ENCODE data around the gene ARID3B.

Gene ARID3B

GRCh38 chr15:74610302-74610951 lies 69.4 kb downstream of the ARID3B start:
- Histone ChIP-seq H3K4me3 (ENCODE audit: insufficient read depth, low read depth, low read length, poor library complexity, severe bottlenecking) (no peak overlapping the region), H3K9me3 (ENCODE audit: control insufficient read depth, low read length) (no peaks in the 10 kb centered on the region), H3K36me3 (ENCODE audit: control insufficient read depth, insufficient read depth, low read length) (no peaks in the 10 kb centered on the region), H3K27me3 (replicated peaks; ENCODE audit: control insufficient read depth, insufficient read depth, low read length, poor library complexity, severe bottlenecking) (no peaks in the 10 kb centered on the region), H3K4me1 (ENCODE audit: control insufficient read depth, insufficient read depth, low read length, poor library complexity, severe bottlenecking) (peaks cover 5% of the 10 kb centered on the region), H3K27ac (ENCODE audit: insufficient read depth, low read length, poor library complexity, severe bottlenecking) (no peak overlapping the region)
- no peak for DNase-seq

- Histone ChIP-seq H3K36me3 (ENCODE audit: control insufficient read depth, insufficient read depth, low read length) (no peaks in the 10 kb centered on the region), H3K9me3 (ENCODE audit: control insufficient read depth, low read length) (no peaks in the 10 kb centered on the region), H3K4me1 (ENCODE audit: control insufficient read depth, insufficient read depth, low read length, poor library complexity, severe bottlenecking) (peaks cover 5% of the 10 kb centered on the region), H3K27me3 (replicated peaks; ENCODE audit: control insufficient read depth, insufficient read depth, low read length, poor library complexity, severe bottlenecking) (no peaks in the 10 kb centered on the region), H3K4me3 (ENCODE audit: insufficient read depth, low read depth, low read length, poor library complexity, severe bottlenecking) (no peak overlapping the region), H3K27ac (ENCODE audit: insufficient read depth, low read length, poor library complexity, severe bottlenecking) (no peak overlapping the region)
- DNase-seq: no peak
Measured at GRCh38 chr15:74611341-74611740, 70.3 kb downstream of the ARID3B start.

DNA sequence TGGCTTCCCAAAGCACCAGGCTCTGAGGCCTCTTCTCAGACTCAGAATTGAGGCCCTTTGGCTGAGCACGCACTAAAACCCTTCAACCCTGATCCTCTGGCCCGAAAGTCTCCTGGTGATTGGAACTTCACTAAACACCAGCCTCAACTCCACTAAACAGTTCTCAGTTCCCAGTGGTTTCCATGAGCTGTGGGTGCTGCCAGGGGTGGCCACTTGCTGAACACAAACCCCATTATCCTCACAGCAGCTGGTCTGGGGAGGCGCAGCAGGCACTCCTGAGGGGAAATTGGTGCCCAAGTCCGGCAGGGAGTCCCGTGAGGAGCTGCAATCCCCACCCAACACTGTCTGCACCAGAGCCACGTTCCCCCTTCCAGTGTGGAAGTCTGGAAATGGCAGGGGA lies 70.8 kb downstream of the ARID3B start:
- no peaks in the 10 kb centered on the region for H3K36me3 ChIP-seq (ENCODE audit: control insufficient read depth, insufficient read depth, low read length)
- peaks cover 9% of the 10 kb centered on the region for H3K4me1 ChIP-seq (ENCODE audit: control insufficient read depth, insufficient read depth, low read length, poor library complexity, severe bottlenecking)
- H3K9me3 ChIP-seq (ENCODE audit: control insufficient read depth, low read length): no peaks in the 10 kb centered on the region
- H3K4me3 ChIP-seq (ENCODE audit: insufficient read depth, low read depth, low read length, poor library complexity, severe bottlenecking): no peak overlapping the region
- no peaks in the 10 kb centered on the region for H3K27me3 ChIP-seq (replicated peaks; ENCODE audit: control insufficient read depth, insufficient read depth, low read length, poor library complexity, severe bottlenecking)
- no peak for DNase-seq
- no peak overlapping the region for H3K27ac ChIP-seq (ENCODE audit: insufficient read depth, low read length, poor library complexity, severe bottlenecking)

- no peak for DNase-seq
- Histone ChIP-seq H3K27me3 (replicated peaks; ENCODE audit: control insufficient read depth, insufficient read depth, low read length, poor library complexity, severe bottlenecking) (no peaks in the 10 kb centered on the region), H3K36me3 (ENCODE audit: control insufficient read depth, insufficient read depth, low read length) (no peaks in the 10 kb centered on the region), H3K9me3 (ENCODE audit: control insufficient read depth, low read length) (no peaks in the 10 kb centered on the region), H3K4me3 (ENCODE audit: insufficient read depth, low read depth, low read length, poor library complexity, severe bottlenecking) (no peak overlapping the region), H3K27ac (ENCODE audit: insufficient read depth, low read length, poor library complexity, severe bottlenecking) (no peak overlapping the region), H3K4me1 (ENCODE audit: control insufficient read depth, insufficient read depth, low read length, poor library complexity, severe bottlenecking) (peaks cover 13% of the 10 kb centered on the region)
Measured at GRCh38 chr15:74612677-74613076, 71.7 kb downstream of the ARID3B start.

- Histone ChIP-seq H3K27me3 (replicated peaks; ENCODE audit: control insufficient read depth, insufficient read depth, low read length, poor library complexity, severe bottlenecking) (no peaks in the 10 kb centered on the region), H3K4me1 (ENCODE audit: control insufficient read depth, insufficient read depth, low read length, poor library complexity, severe bottlenecking) (peaks cover 13% of the 10 kb centered on the region), H3K36me3 (ENCODE audit: control insufficient read depth, insufficient read depth, low read length) (no peaks in the 10 kb centered on the region), H3K4me3 (ENCODE audit: insufficient read depth, low read depth, low read length, poor library complexity, severe bottlenecking) (no peak overlapping the region), H3K27ac (ENCODE audit: insufficient read depth, low read length, poor library complexity, severe bottlenecking) (no peak overlapping the region), H3K9me3 (ENCODE audit: control insufficient read depth, low read length) (no peaks in the 10 kb centered on the region)
- no peak for DNase-seq
Measured at GRCh38 chr15:74613089-74613952, 72.3 kb downstream of the ARID3B start.

DNA sequence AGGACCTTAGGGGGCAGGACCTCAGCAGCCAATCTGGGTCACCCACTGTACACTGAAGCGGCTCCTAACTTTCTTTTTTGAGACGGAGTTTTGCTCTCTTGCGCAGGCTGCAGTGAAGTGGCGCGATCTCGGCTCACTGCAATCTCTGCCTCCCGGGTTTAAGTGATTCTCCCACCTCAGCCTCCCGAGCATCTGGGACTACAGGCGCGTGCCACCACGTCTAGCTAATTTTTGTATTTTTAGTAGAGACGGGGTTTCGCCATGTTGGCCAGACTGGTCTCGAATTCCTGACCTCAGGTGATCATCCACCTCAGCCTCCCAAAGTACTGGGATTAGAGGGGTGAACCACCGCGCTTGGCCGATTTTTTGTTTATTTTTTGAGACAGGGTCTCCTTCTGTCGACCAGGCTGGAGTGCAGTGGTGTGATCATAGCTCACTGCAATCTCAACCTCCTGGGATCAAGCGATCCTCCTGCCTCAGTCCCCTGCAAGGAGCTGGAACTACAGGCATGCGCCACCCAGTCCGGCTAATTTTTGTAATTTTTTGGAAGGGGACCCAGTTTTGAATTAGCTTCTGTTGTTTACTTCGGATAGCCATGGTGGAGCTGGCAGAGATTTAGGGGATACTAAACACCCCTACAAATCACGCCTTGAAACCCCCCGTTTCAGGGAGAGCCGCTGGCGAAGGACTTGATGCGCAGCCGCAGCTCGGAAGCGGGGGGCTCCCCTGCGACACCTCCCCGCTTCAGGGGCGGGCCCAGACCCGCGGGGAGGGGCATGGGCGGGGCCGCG lies 73.1 kb downstream of the ARID3B start:
- Histone ChIP-seq H3K4me3 (ENCODE audit: insufficient read depth, low read depth, low read length, poor library complexity, severe bottlenecking) (peak overlapping the region; percentile 37), H3K27ac (ENCODE audit: insufficient read depth, low read length, poor library complexity, severe bottlenecking) (peak overlapping the region; percentile 98), H3K9me3 (ENCODE audit: control insufficient read depth, low read length) (no peaks in the 10 kb centered on the region), H3K4me1 (ENCODE audit: control insufficient read depth, insufficient read depth, low read length, poor library complexity, severe bottlenecking) (peaks cover 18% of the 10 kb centered on the region), H3K27me3 (replicated peaks; ENCODE audit: control insufficient read depth, insufficient read depth, low read length, poor library complexity, severe bottlenecking) (no peaks in the 10 kb centered on the region), H3K36me3 (ENCODE audit: control insufficient read depth, insufficient read depth, low read length) (peaks cover 4% of the 10 kb centered on the region)
- DNase-seq: no peak

DNA sequence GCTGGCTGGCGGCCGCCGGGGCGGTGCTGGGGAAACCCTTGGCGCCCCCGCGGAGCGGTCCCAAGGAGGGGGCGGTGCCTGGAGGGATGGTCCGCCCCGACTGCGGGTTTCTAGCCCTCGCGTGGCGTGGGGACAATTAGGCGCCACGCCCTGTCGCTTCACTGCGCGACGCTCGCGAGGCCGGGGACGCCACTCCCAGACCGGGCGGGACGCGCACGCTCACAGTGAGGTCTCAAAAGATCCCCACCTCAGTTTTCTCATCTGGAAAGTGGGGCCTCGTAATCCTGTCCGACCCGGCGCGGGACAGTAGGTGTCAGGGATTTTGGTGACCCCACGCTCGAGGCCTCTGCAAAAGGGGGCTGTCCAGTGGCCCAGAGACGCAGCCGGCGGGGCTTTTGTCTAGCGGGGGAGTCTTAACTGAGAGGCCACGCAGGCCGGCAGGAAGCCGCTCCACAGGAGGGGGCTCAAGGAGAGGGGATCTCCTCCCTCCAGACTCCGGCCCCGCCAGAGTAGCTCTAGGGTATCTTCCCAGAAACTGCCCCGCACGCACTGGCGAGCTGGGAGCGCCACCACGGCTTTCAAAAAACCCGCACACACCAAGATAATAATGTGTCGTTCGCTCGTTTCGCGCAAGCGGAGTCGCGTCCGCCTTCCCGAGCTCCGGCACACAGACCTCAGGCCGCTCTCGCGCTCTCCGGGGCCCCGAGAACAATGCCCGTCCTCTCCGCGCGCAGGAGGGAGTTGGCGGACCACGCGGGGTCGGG lies 73.9 kb downstream of the ARID3B start:
- Histone ChIP-seq H3K27ac (ENCODE audit: insufficient read depth, low read length, poor library complexity, severe bottlenecking) (peak overlapping the region; percentile 98), H3K4me3 (ENCODE audit: insufficient read depth, low read depth, low read length, poor library complexity, severe bottlenecking) (peak overlapping the region; percentile 94), H3K9me3 (ENCODE audit: control insufficient read depth, low read length) (no peaks in the 10 kb centered on the region), H3K4me1 (ENCODE audit: control insufficient read depth, insufficient read depth, low read length, poor library complexity, severe bottlenecking) (peaks cover 18% of the 10 kb centered on the region), H3K36me3 (ENCODE audit: control insufficient read depth, insufficient read depth, low read length) (peaks cover 12% of the 10 kb centered on the region), H3K27me3 (replicated peaks; ENCODE audit: control insufficient read depth, insufficient read depth, low read length, poor library complexity, severe bottlenecking) (no peaks in the 10 kb centered on the region)
- peak; percentile 90 to 93 (median 91) for DNase-seq

DNA sequence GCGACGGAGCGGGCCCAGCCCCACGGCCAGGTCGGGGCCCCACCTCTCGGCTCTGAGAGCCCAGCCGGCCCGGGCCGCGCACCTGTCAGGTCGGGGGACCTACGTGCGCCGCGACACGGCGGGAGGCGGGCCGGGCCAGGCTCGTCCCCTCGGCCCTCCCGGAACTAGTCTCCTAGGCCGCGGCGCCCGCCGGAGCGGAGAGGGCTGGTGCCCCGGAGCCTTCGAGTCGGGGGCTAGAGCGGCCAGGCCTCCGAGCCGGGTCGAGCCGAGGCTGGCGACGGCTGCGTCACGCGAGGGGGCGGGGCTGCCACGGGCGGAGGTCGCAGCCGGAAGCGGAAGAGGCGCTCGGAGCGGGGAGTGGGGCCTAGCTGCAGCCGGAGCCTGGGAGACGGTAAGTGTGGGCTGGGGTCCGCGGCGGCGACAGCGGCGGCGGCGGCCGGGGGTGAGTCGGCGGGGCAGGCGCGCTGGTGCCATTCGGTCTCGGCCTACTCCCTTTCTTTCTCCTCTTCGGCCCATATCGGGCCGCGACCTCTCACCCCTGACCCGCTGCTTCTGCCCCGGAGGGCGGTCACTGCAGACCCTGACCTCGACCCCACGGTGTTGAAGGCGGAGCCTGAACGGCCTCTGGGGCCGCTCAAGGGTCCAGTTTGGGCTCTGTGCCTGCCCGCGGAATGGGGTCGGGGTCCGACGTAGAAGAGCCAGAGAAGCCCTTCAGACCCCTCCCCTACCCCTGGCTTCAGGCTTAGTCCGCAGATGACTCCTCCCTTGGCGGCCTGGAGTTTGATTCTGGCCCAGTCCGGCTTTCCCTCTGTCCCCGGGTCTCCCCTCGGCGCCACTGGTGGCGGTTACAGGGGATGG lies 74.7 kb downstream of the ARID3B start, which contains the start of gene CLK3:
TSS of gene CLK3 (plus strand) at position 329 of the 858 bp plus-strand sequence. CDS start 3,361 bp downstream, outside the sequence.
- Histone ChIP-seq H3K4me1 (ENCODE audit: control insufficient read depth, insufficient read depth, low read length, poor library complexity, severe bottlenecking) (peaks cover 18% of the 10 kb centered on the region), H3K4me3 (ENCODE audit: insufficient read depth, low read depth, low read length, poor library complexity, severe bottlenecking) (peak within 1 kb of the TSS; percentile 94), H3K9me3 (ENCODE audit: control insufficient read depth, low read length) (no peaks in the 10 kb centered on the region), H3K27me3 (replicated peaks; ENCODE audit: control insufficient read depth, insufficient read depth, low read length, poor library complexity, severe bottlenecking) (no peaks in the 10 kb centered on the region), H3K27ac (ENCODE audit: insufficient read depth, low read length, poor library complexity, severe bottlenecking) (peak within 1 kb of the TSS; percentile 98), H3K36me3 (ENCODE audit: control insufficient read depth, insufficient read depth, low read length) (peaks cover 20% of the 10 kb centered on the region)
- DNase-seq: peak; percentile 87 to 91 (median 90)
